ENCODE measurements around the gene MAPT. TPM values are rescaled to one million over a fixed set of nuclear protein-coding genes. Genes with fewer than 3 reads are reported as not detected.

Gene MAPT
- total RNA-seq, 4 donors from 2014 or later, result 1.7 to 2.3 (median 1.8) TPM

GRCh38 chr17:45997624-45998023, 103.3 kb downstream of the MAPT start:
- in situ Hi-C loops (cut with MboI; ENCODE audit: low pct_ligation_motif_present in 1 of 4, low pct_unique_long_range_greater_than_20kb in 1 of 4, low sequenced_read_pairs in 3 of 4), result no loop called here
- H3K36me3 ChIP-seq, result no peaks in the 10 kb centered on the region
- no peaks in the 10 kb centered on the region for H3K9me3 ChIP-seq
- TF ChIP-seq CTCF (IDR thresholded peaks at IDR 0.05) (no peak), POLR2AphosphoS5 (IDR thresholded peaks at IDR 0.05) (no peak), EP300 (IDR thresholded peaks at IDR 0.05; ENCODE audit: low read depth) (no peak), POLR2A (IDR thresholded peaks at IDR 0.05) (no peak)
- H3K4me3 ChIP-seq, result no peak overlapping the region
- WGBS, 2 donors (ENCODE audit: low coverage in 1 of 2), result 85 to 89% methylated on average over 6 to 9 of the region's 9 CpGs
- DNase-seq, result no peak
- peaks cover 0 to 1% (median under 1%) of the 10 kb centered on the region in 4 donors for H3K4me1 ChIP-seq
- H3K27ac ChIP-seq, result no peak overlapping the region
- no peaks in the 10 kb centered on the region for H3K27me3 ChIP-seq
- intact Hi-C loops (cut with DNase I; ENCODE audit: low total_unique reads), result no loop called here

- H3K27ac ChIP-seq, result no peak within 1 kb of the TSS
- no peak for DNase-seq
- no peak for TF ChIP-seq CTCF (IDR thresholded peaks at IDR 0.05)
- TF ChIP-seq EP300 (IDR thresholded peaks at IDR 0.05; ENCODE audit: low read depth), result no peak
- TF ChIP-seq POLR2AphosphoS5 (IDR thresholded peaks at IDR 0.05), result no peak
- TF ChIP-seq POLR2A (IDR thresholded peaks at IDR 0.05), result no peak
- no peak within 1 kb of the TSS for H3K4me3 ChIP-seq
- intact Hi-C loops (cut with DNase I; ENCODE audit: low total_unique reads) (no loop called here), in situ Hi-C loops (cut with MboI; ENCODE audit: low pct_ligation_motif_present in 1 of 4, low pct_unique_long_range_greater_than_20kb in 1 of 4, low sequenced_read_pairs in 3 of 4) (no loop called here)
- H3K9me3 ChIP-seq, result no peaks in the 10 kb centered on the region
- H3K27me3 ChIP-seq, result no peaks in the 10 kb centered on the region
- H3K36me3 ChIP-seq, result no peaks in the 10 kb centered on the region
- peaks cover 0 to 17% (median 15%) of the 10 kb centered on the region in 4 donors for H3K4me1 ChIP-seq
- 78 to 79% methylated on average over 2 to 8 of the region's 8 CpGs for WGBS, 2 donors (ENCODE audit: low coverage in 1 of 2)
These were observed 104.9 kb downstream of the MAPT start, which contains the start of gene STH for GRCh38 chr17:45998987-45999899. Gene STH, plus strand, starts transcription at chr17:45999250. Its CDS starts 30 bp downstream, at chr17:45999280.

- in situ Hi-C loops (cut with MboI; ENCODE audit: low pct_ligation_motif_present in 1 of 4, low pct_unique_long_range_greater_than_20kb in 1 of 4, low sequenced_read_pairs in 3 of 4) (loop anchor here in 2 of 4 donors (10.0 kb wide), 2 partner anchors 215 to 285 kb away; no protein-coding TSS in a partner anchor), intact Hi-C loops (cut with DNase I; ENCODE audit: low total_unique reads) (loop anchor here (5.0 kb wide), 1 partner anchor 212 kb away; no protein-coding TSS in a partner anchor)
- Histone ChIP-seq H3K4me1 (peaks cover 0 to 19% (median 18%) of the 10 kb centered on the region in 4 donors), H3K4me3 (no peak overlapping the region), H3K36me3 (no peaks in the 10 kb centered on the region), H3K27ac (no peak overlapping the region), H3K9me3 (no peaks in the 10 kb centered on the region), H3K27me3 (no peaks in the 10 kb centered on the region)
- no peak for DNase-seq
- TF ChIP-seq EP300 (IDR thresholded peaks at IDR 0.05; ENCODE audit: low read depth) (no peak), POLR2AphosphoS5 (IDR thresholded peaks at IDR 0.05) (no peak), POLR2A (IDR thresholded peaks at IDR 0.05) (no peak), CTCF (IDR thresholded peaks at IDR 0.05) (no peak)
- WGBS, 2 donors (ENCODE audit: low coverage in 1 of 2), result 80 to 84% methylated on average over 9 of the region's 9 CpGs
These were observed 105.5 kb downstream of the MAPT start for GRCh38 chr17:45999900-46000290.

GRCh38 chr17:46000292-46000691, 105.9 kb downstream of the MAPT start:
- Histone ChIP-seq H3K4me3 (no peak overlapping the region), H3K36me3 (no peaks in the 10 kb centered on the region), H3K4me1 (peaks cover 0 to 19% (median 18%) of the 10 kb centered on the region in 4 donors), H3K27ac (no peak overlapping the region), H3K9me3 (no peaks in the 10 kb centered on the region), H3K27me3 (no peaks in the 10 kb centered on the region)
- 69 to 73% methylated on average over 6 to 7 of the region's 7 CpGs for WGBS, 2 donors (ENCODE audit: low coverage in 1 of 2)
- TF ChIP-seq POLR2A (IDR thresholded peaks at IDR 0.05), result no peak
- TF ChIP-seq EP300 (IDR thresholded peaks at IDR 0.05; ENCODE audit: low read depth), result no peak
- TF ChIP-seq POLR2AphosphoS5 (IDR thresholded peaks at IDR 0.05), result no peak
- no peak for TF ChIP-seq CTCF (IDR thresholded peaks at IDR 0.05)
- in situ Hi-C loops (cut with MboI; ENCODE audit: low pct_ligation_motif_present in 1 of 4, low pct_unique_long_range_greater_than_20kb in 1 of 4, low sequenced_read_pairs in 3 of 4), result loop anchor here in 2 of 4 donors (10.0 kb wide), 2 partner anchors 215 to 285 kb away; no protein-coding TSS in a partner anchor
- no peak for DNase-seq
- intact Hi-C loops (cut with DNase I; ENCODE audit: low total_unique reads), result loop anchor here (5.0 kb wide), 1 partner anchor 212 kb away; no protein-coding TSS in a partner anchor
